CD14-positive monocyte (primary cell): ENCODE measurements around the gene AMIGO3. TPM values are rescaled to one million over a fixed set of nuclear protein-coding genes. Genes with fewer than 3 reads are reported as not detected.

ENCODE experiments used
- DNase-seq, 3 donors: peaks; one replicate each; pipeline ENCODE4 v3.0.0-alpha.2; 2011 to 2022
- H2AFZ ChIP-seq: 2 replicates; pipeline ENCODE4 v1.6.0; 2012; ENCODE audit warnings: mild to moderate bottlenecking, low read depth, low read length, inconsistent platforms; ENCODE audit not compliant: insufficient read depth, poor library complexity, severe bottlenecking
- H3K27ac ChIP-seq, 2 donors: 1 replicate in 1 of 2; 2 replicates in 1 of 2; pipeline ENCODE4 v1.5.1; 2012 to 2013; ENCODE audit warnings: low read length in 2 of 2, control low read depth in 1 of 2, inconsistent platforms in 1 of 2, low read depth in 1 of 2, mild to moderate bottlenecking in 1 of 2
- H3K27me3 ChIP-seq, 2 donors: one replicate each; pipeline versions ENCODE4 v1.6.0 to v1.6.1; 2011 to 2013; ENCODE audit warnings: low read length in 2 of 2; ENCODE audit not compliant: control insufficient read depth in 2 of 2, insufficient read depth in 2 of 2
- H3K36me3 ChIP-seq, 2 donors: replicated peaks in 1 of 2; 1 replicate in 1 of 2; 2 replicates in 1 of 2; pipeline versions ENCODE4 v1.5.1 to v1.6.1; 2012 to 2013; ENCODE audit warnings: low read length in 2 of 2, control low read depth in 1 of 2, inconsistent platforms in 1 of 2, mild to moderate bottlenecking in 1 of 2; ENCODE audit not compliant: insufficient read depth in 2 of 2, control insufficient read depth in 1 of 2
- H3K4me1 ChIP-seq, 2 donors: 1 replicate in 1 of 2; 2 replicates in 1 of 2; pipeline versions ENCODE4 v1.5.1 to v1.6.1; 2012 to 2013; ENCODE audit warnings: low read length in 2 of 2, control low read depth in 1 of 2, inconsistent platforms in 1 of 2, mild to moderate bottlenecking in 1 of 2, moderate library complexity in 1 of 2; ENCODE audit not compliant: insufficient read depth in 2 of 2, control insufficient read depth in 1 of 2
- H3K4me2 ChIP-seq: replicated peaks from 2 replicates; pipeline ENCODE3; 2012; ENCODE audit warnings: low read length, moderate library complexity, mild to moderate bottlenecking; ENCODE audit not compliant: poor library complexity, severe bottlenecking; ENCODE audit errors: extremely low read depth
- H3K4me3 ChIP-seq, 3 experiments: fragments of 200-600 bp in 1 of 3; sonication (generic) in 1 of 3; replicated peaks in 1 of 3; 1 replicate in 2 of 3; 2 replicates in 1 of 3; pipeline ENCODE4 v1.5.1; 2011 to 2013; ENCODE audit warnings: low read length in 3 of 3, mild to moderate bottlenecking in 3 of 3, control low read depth in 2 of 3, low read depth in 2 of 3, inconsistent platforms in 1 of 3, moderate library complexity in 1 of 3
- H3K79me2 ChIP-seq: 2 replicates; pipeline ENCODE4 v1.6.0; 2012; ENCODE audit warnings: mild to moderate bottlenecking, control low read depth, inconsistent platforms, low read length, moderate library complexity; ENCODE audit not compliant: insufficient read depth
- H3K9ac ChIP-seq: 2 replicates; pipeline ENCODE4 v1.6.0; 2017; ENCODE audit warnings: low read length, mild to moderate bottlenecking; ENCODE audit not compliant: insufficient read depth, poor library complexity, severe bottlenecking
- H3K9me3 ChIP-seq, 2 donors: replicated peaks in 1 of 2; 1 replicate in 1 of 2; 2 replicates in 1 of 2; pipeline versions ENCODE4 v1.5.1 to v1.6.1; 2012 to 2013; ENCODE audit warnings: low read length in 2 of 2, control low read depth in 1 of 2; ENCODE audit not compliant: control insufficient read depth in 1 of 2, insufficient read depth in 1 of 2
- H4K20me1 ChIP-seq: 2 replicates; pipeline ENCODE4 v1.6.0; 2012; ENCODE audit warnings: mild to moderate bottlenecking, low read length, control low read depth, moderate library complexity; ENCODE audit not compliant: insufficient read depth
- H3K27ac Mint-ChIP-seq, 7 donors: one replicate each; pipeline ENCODE4 v1.8.0; 2020; ENCODE audit warnings: mild to moderate bottlenecking in 7 of 7, mixed read lengths in 7 of 7, moderate library complexity in 6 of 7, inconsistent platforms in 2 of 7
- H3K27me3 Mint-ChIP-seq, 3 donors: one replicate each; pipeline ENCODE4 v1.8.0; 2021 to 2022; ENCODE audit warnings: low read depth in 3 of 3, mild to moderate bottlenecking in 3 of 3, mixed read lengths in 3 of 3, moderate library complexity in 3 of 3, inconsistent platforms in 1 of 3
- H3K36me3 Mint-ChIP-seq, 2 donors: one replicate each; pipeline ENCODE4 v1.8.0; 2020; ENCODE audit warnings: mixed read lengths in 2 of 2, inconsistent platforms in 1 of 2, mild to moderate bottlenecking in 1 of 2
- H3K4me1 Mint-ChIP-seq: one replicate; pipeline ENCODE4 v1.8.0; 2020; ENCODE audit warnings: mild to moderate bottlenecking, mixed read lengths
- H3K4me3 Mint-ChIP-seq, 2 donors: one replicate each; pipeline ENCODE4 v1.8.0; 2020; ENCODE audit warnings: mild to moderate bottlenecking in 2 of 2, mixed read lengths in 2 of 2, moderate library complexity in 1 of 2
- H3K9me3 Mint-ChIP-seq, 7 donors: one replicate each; pipeline ENCODE4 v1.8.0; 2020 to 2022; ENCODE audit warnings: mixed read lengths in 7 of 7, mild to moderate bottlenecking in 6 of 7, moderate library complexity in 6 of 7, inconsistent platforms in 2 of 7
- CTCF ChIP-seq: fragments of 200-600 bp; IDR thresholded peaks from one replicate; pipeline ENCODE4 v1.8.0; 2022; ENCODE audit warnings: antibody characterized with exemption, mild to moderate bottlenecking
- WGBS: methylation state at CpG from one replicate; pipeline ENCODE4 v1.1.5; 2013; ENCODE audit warnings: missing lambda C conversion rate; ENCODE audit not compliant: insufficient coverage; 5-methylcytosine and 5-hydroxymethylcytosine counted together
- intact Hi-C, 2 donors: fragments of 100-400 bp; cut with micrococcal nuclease; formaldehyde crosslinking; loops; one replicate each; pipeline versions ENCODE4 v1.15.0 to v1.15.1; 2023
- polyA plus RNA-seq, 3 donors: library from polyadenylated mRNA; depleted of rRNA in 1 of 3; unstranded in 2 of 3; stranded (reverse) in 1 of 3; fragments of 300-500 nt in 2 of 3; fragments of >200 nt in 1 of 3; fragmentation: Illumina TruSeq in 2 of 3; gene quantifications; 1 replicate in 2 of 3; 2 replicates in 1 of 3; pipeline ENCODE4 v1.2.3, GENCODE V29; 2012 to 2021

The AMIGO3 gene
- polyA plus RNA-seq, 3 donors = 0.96 TPM; not detected in 2

- H3K4me3 ChIP-seq = no peak overlapping the region
- intact Hi-C loops = loop anchor here in 1 of 2 donors (10.0 kb wide), 1 partner anchor 232 kb away; the partner anchor contains the start of gene RBM6
- peaks cover 0 to 13% of the 10 kb centered on the region in 2 donors for H3K36me3 ChIP-seq
- Mint-ChIP-seq H3K27ac (peak overlapping the region in 1 of 7 donors; percentile 13), H3K9me3 (no peaks in the 10 kb centered on the region), H3K36me3 (peaks cover 30 to 40% of the 10 kb centered on the region in 2 donors), H3K27me3 (peaks cover 0 to 3% (median 0%) of the 10 kb centered on the region in 3 donors), H3K4me1 (peaks cover 11% of the 10 kb centered on the region), H3K4me3 (no peak overlapping the region)
- H3K27me3 ChIP-seq = no peaks in the 10 kb centered on the region
- H2AFZ ChIP-seq = no peak overlapping the region
- no peak overlapping the region for H3K27ac ChIP-seq
- H3K9me3 ChIP-seq = no peaks in the 10 kb centered on the region
- peaks cover under 1% of the 10 kb centered on the region for H4K20me1 ChIP-seq
- peak in 1 of 3 donors; percentile 4 for DNase-seq
- TF ChIP-seq CTCF = no peak
- H3K79me2 ChIP-seq = no peaks in the 10 kb centered on the region
- no peak overlapping the region for H3K9ac ChIP-seq
- H3K4me2 ChIP-seq = no peak overlapping the region
- H3K4me1 ChIP-seq = peaks cover 6 to 10% of the 10 kb centered on the region in 2 donors
- WGBS = 36% methylated on average over 4 of the region's 7 CpGs
Observed at GRCh38 chr3:49712631-49713317, 6.7 kb downstream of the AMIGO3 start.

GRCh38 chr3:49712166-49712565 is 7.3 kb downstream of the AMIGO3 start:
- intact Hi-C loops = loop anchor here in 1 of 2 donors (10.0 kb wide), 1 partner anchor 233 kb away; the partner anchor contains the start of gene RBM6
- H4K20me1 ChIP-seq = no peaks in the 10 kb centered on the region
- no peaks in the 10 kb centered on the region for H3K79me2 ChIP-seq
- H3K9me3 ChIP-seq = no peaks in the 10 kb centered on the region
- H3K4me3 Mint-ChIP-seq = no peak overlapping the region
- WGBS = 94% methylated on average over 11 of the region's 11 CpGs
- no peak overlapping the region for H3K4me3 ChIP-seq
- H3K27ac Mint-ChIP-seq = no peak overlapping the region
- H3K36me3 ChIP-seq = peaks cover 2 to 18% of the 10 kb centered on the region in 2 donors
- no peak overlapping the region for H3K9ac ChIP-seq
- peaks cover 6 to 10% of the 10 kb centered on the region in 2 donors for H3K4me1 ChIP-seq
- peaks cover 11% of the 10 kb centered on the region for H3K4me1 Mint-ChIP-seq
- no peak for TF ChIP-seq CTCF
- no peaks in the 10 kb centered on the region for H3K9me3 Mint-ChIP-seq
- DNase-seq = no peak
- H3K36me3 Mint-ChIP-seq = peaks cover 34 to 44% of the 10 kb centered on the region in 2 donors
- H3K27me3 Mint-ChIP-seq = peaks cover 0 to 3% (median 0%) of the 10 kb centered on the region in 3 donors
- H3K27me3 ChIP-seq = no peaks in the 10 kb centered on the region
- H2AFZ ChIP-seq = no peak overlapping the region
- H3K27ac ChIP-seq = no peak overlapping the region
- H3K4me2 ChIP-seq = no peak overlapping the region
